NT2/D1 (cell line): ENCODE measurements around the gene QKI.

Source experiments
- DNase-seq: peaks from one replicate; pipeline ENCODE4 v3.0.0-alpha.2; 2011; ENCODE audit warnings: low read depth, low spot score
- H3K27me3 ChIP-seq: 2 replicates; pipeline ENCODE4 v1.6.0; 2011; ENCODE audit warnings: mild to moderate bottlenecking; ENCODE audit not compliant: insufficient read length, insufficient read depth
- H3K36me3 ChIP-seq: 2 replicates; pipeline ENCODE4 v1.6.1; 2011; ENCODE audit warnings: mild to moderate bottlenecking, low read length, mixed read lengths; ENCODE audit not compliant: insufficient read depth, insufficient read length
- H3K4me1 ChIP-seq: 2 replicates; pipeline ENCODE4 v1.5.1; 2011; ENCODE audit not compliant: insufficient read depth, insufficient read length
- H3K4me3 ChIP-seq: 2 replicates; pipeline ENCODE4 v1.5.1; 2011; ENCODE audit warnings: low read depth; ENCODE audit not compliant: insufficient read length
- H3K9ac ChIP-seq: 2 replicates; pipeline ENCODE4 v1.6.0; 2011; ENCODE audit warnings: low read depth; ENCODE audit not compliant: insufficient read length
- H3K9me3 ChIP-seq: 2 replicates; pipeline ENCODE4 v1.5.1; 2011; ENCODE audit warnings: mild to moderate bottlenecking, low read length; ENCODE audit not compliant: insufficient read depth
- SUZ12 ChIP-seq: IDR thresholded peaks from 2 replicates; pipeline ENCODE4 v1.6.1; 2011; ENCODE audit not compliant: insufficient read length, insufficient read depth; ENCODE audit errors: extremely low read depth
- YY1 ChIP-seq: IDR thresholded peaks from 2 replicates; pipeline ENCODE4 v1.6.1; 2011; ENCODE audit not compliant: insufficient read length, insufficient read depth
- ZNF274 ChIP-seq: IDR thresholded peaks from 2 replicates; pipeline ENCODE4 v1.6.1; 2011; ENCODE audit warnings: mild to moderate bottlenecking, low read depth, low read length

The QKI gene

GRCh38 chr6:163626073-163626867, 211.8 kb downstream of the QKI start:
- no peak for TF ChIP-seq SUZ12
- Histone ChIP-seq H3K9ac (no peak overlapping the region), H3K4me1 (no peaks in the 10 kb centered on the region), H3K4me3 (no peak overlapping the region), H3K9me3 (0 out of 2 replicates have a peak, but pooled peaks cover 3% of the 10 kb centered on the region), H3K36me3 (no peaks in the 10 kb centered on the region), H3K27me3 (no peaks in the 10 kb centered on the region)
- DNase-seq, result no peak

GRCh38 chr6:163627274-163628062, 212.9 kb downstream of the QKI start:
- Histone ChIP-seq H3K36me3 (no peaks in the 10 kb centered on the region), H3K4me1 (no peaks in the 10 kb centered on the region), H3K4me3 (no peak overlapping the region), H3K9ac (no peak overlapping the region), H3K9me3 (peaks cover 3% of the 10 kb centered on the region; the same call in 1 of the 2 replicates), H3K27me3 (no peaks in the 10 kb centered on the region)
- TF ChIP-seq ZNF274 (no peak), YY1 (no peak), SUZ12 (no peak)
- no peak for DNase-seq
